ENCODE results near the gene SCG5.

DNA sequence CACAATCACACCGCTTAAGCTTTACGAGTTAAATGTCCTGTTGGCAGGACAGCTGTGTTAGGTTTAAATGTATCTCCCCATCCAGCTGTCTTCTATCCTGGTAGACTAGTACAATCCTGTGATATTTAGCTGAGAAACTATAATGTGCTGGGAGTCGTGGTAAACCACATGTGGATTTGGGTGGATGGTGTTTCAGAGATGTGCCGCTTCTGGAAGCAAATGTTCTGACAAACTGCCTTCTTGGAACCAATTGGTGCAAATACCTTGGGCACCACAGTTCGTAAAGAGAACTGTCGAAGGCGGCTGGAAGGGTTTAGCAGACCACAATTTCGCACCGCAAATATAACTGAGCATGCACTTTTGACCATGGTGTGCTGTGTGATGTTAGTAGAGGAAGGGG lies 15.0 kb downstream of the SCG5 start:
- no peak for TF ChIP-seq POLR2A (IDR thresholded peaks at IDR 0.05)
- TF ChIP-seq, protein P1, sequence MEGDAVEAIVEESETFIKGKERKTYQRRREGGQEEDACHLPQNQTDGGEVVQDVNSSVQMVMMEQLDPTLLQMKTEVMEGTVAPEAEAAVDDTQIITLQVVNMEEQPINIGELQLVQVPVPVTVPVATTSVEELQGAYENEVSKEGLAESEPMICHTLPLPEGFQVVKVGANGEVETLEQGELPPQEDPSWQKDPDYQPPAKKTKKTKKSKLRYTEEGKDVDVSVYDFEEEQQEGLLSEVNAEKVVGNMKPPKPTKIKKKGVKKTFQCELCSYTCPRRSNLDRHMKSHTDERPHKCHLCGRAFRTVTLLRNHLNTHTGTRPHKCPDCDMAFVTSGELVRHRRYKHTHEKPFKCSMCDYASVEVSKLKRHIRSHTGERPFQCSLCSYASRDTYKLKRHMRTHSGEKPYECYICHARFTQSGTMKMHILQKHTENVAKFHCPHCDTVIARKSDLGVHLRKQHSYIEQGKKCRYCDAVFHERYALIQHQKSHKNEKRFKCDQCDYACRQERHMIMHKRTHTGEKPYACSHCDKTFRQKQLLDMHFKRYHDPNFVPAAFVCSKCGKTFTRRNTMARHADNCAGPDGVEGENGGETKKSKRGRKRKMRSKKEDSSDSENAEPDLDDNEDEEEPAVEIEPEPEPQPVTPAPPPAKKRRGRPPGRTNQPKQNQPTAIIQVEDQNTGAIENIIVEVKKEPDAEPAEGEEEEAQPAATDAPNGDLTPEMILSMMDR (IDR thresholded peaks at IDR 0.05) = no peak
- no peak for TF ChIP-seq EP300 (IDR thresholded peaks at IDR 0.05)
- no peak for TF ChIP-seq POLR2AphosphoS5 (IDR thresholded peaks at IDR 0.05)

Data from suprapubic skin (tissue), 4 donors.